Duodenal mucosa (tissue), 2 donors: ENCODE data around the gene RNF213.

Experiments used
- H3K27ac ChIP-seq: one replicate; pipeline ENCODE4 v1.7.0; 2013; ENCODE audit warnings: low read depth, low read length
- H3K27me3 ChIP-seq, 2 donors: one replicate each; pipeline ENCODE4 v1.7.0; 2013; ENCODE audit warnings: low read length in 2 of 2, control low read depth in 1 of 2; ENCODE audit not compliant: insufficient read depth in 2 of 2, control insufficient read depth in 1 of 2
- H3K36me3 ChIP-seq, 2 donors: one replicate each; pipeline ENCODE4 v1.7.0; 2013; ENCODE audit warnings: low read length in 2 of 2, control low read depth in 1 of 2; ENCODE audit not compliant: insufficient read depth in 2 of 2, control insufficient read depth in 1 of 2
- H3K4me1 ChIP-seq, 2 donors: one replicate each; pipeline ENCODE4 v1.7.0; 2013; ENCODE audit warnings: low read length in 2 of 2, control low read depth in 1 of 2; ENCODE audit not compliant: insufficient read depth in 2 of 2, control insufficient read depth in 1 of 2
- H3K4me3 ChIP-seq, 2 donors: one replicate each; pipeline ENCODE4 v1.7.0; 2013; ENCODE audit warnings: low read length in 2 of 2, low read depth in 1 of 2
- H3K9ac ChIP-seq, 2 donors: one replicate each; pipeline ENCODE4 v1.7.0; 2013; ENCODE audit warnings: low read length in 2 of 2, low read depth in 1 of 2
- H3K9me3 ChIP-seq, 2 donors: one replicate each; pipeline ENCODE4 v1.7.0; 2013; ENCODE audit warnings: low read length in 2 of 2, control low read depth in 1 of 2; ENCODE audit not compliant: control insufficient read depth in 1 of 2

Gene RNF213

GRCh38 chr17:80385046-80385445 is 124.4 kb downstream of the RNF213 start:
- Histone ChIP-seq H3K9ac (no peak overlapping the region), H3K27ac (no peak overlapping the region), H3K4me3 (no peak overlapping the region), H3K9me3 (no peaks in the 10 kb centered on the region), H3K36me3 (peaks cover 79 to 98% of the 10 kb centered on the region in 2 donors), H3K27me3 (no peaks in the 10 kb centered on the region), H3K4me1 (no peaks in the 10 kb centered on the region)

- H3K9me3 ChIP-seq: no peaks in the 10 kb centered on the region
Observed at GRCh38 chr17:80386341-80386740, 125.7 kb downstream of the RNF213 start.

GRCh38 chr17:80387071-80387470 is 126.4 kb downstream of the RNF213 start:
- Histone ChIP-seq H3K4me3 (no peak overlapping the region), H3K9me3 (no peaks in the 10 kb centered on the region), H3K27me3 (no peaks in the 10 kb centered on the region), H3K36me3 (peaks cover 60 to 94% of the 10 kb centered on the region in 2 donors), H3K4me1 (no peaks in the 10 kb centered on the region), H3K27ac (no peak overlapping the region), H3K9ac (no peak overlapping the region)

More at GRCh38 chr17:80386341-80386740, 125.7 kb downstream of the RNF213 start:
- Histone ChIP-seq H3K36me3 (peaks cover 66 to 95% of the 10 kb centered on the region in 2 donors), H3K27me3 (no peaks in the 10 kb centered on the region), H3K4me3 (no peak overlapping the region), H3K27ac (no peak overlapping the region), H3K9ac (no peak overlapping the region), H3K4me1 (no peaks in the 10 kb centered on the region)

- Histone ChIP-seq H3K27ac (no peak overlapping the region), H3K9ac (no peak overlapping the region), H3K4me1 (no peaks in the 10 kb centered on the region), H3K4me3 (no peak overlapping the region), H3K27me3 (no peaks in the 10 kb centered on the region), H3K9me3 (no peaks in the 10 kb centered on the region), H3K36me3 (peaks cover 52 to 91% of the 10 kb centered on the region in 2 donors)
Observed at GRCh38 chr17:80388175-80388574, 127.5 kb downstream of the RNF213 start.

GRCh38 chr17:80388601-80389000 is 127.9 kb downstream of the RNF213 start:
- no peak overlapping the region for H3K9ac ChIP-seq
- no peaks in the 10 kb centered on the region for H3K27me3 ChIP-seq
- peaks cover 49 to 91% of the 10 kb centered on the region in 2 donors for H3K36me3 ChIP-seq
- no peak overlapping the region for H3K27ac ChIP-seq
- no peaks in the 10 kb centered on the region for H3K9me3 ChIP-seq
- no peak overlapping the region for H3K4me3 ChIP-seq
- no peaks in the 10 kb centered on the region for H3K4me1 ChIP-seq

- Histone ChIP-seq H3K9me3 (no peaks in the 10 kb centered on the region), H3K27ac (no peak overlapping the region), H3K9ac (no peak overlapping the region), H3K4me3 (no peak overlapping the region), H3K36me3 (peaks cover 48 to 91% of the 10 kb centered on the region in 2 donors), H3K27me3 (no peaks in the 10 kb centered on the region), H3K4me1 (no peaks in the 10 kb centered on the region)
Observed at GRCh38 chr17:80389011-80389995, 128.7 kb downstream of the RNF213 start.

GRCh38 chr17:80393241-80393890 is 132.7 kb downstream of the RNF213 start:
- Histone ChIP-seq H3K9me3 (no peaks in the 10 kb centered on the region), H3K9ac (no peak overlapping the region), H3K27ac (no peak overlapping the region), H3K27me3 (no peaks in the 10 kb centered on the region), H3K4me3 (no peak overlapping the region), H3K4me1 (no peaks in the 10 kb centered on the region), H3K36me3 (peaks cover 30 to 70% of the 10 kb centered on the region in 2 donors)

GRCh38 chr17:80393961-80394360 is 133.3 kb downstream of the RNF213 start:
- no peak overlapping the region for H3K27ac ChIP-seq
- H3K9ac ChIP-seq: no peak overlapping the region

GRCh38 chr17:80394629-80395216 is 134.1 kb downstream of the RNF213 start:
- Histone ChIP-seq H3K27ac (no peak overlapping the region), H3K4me3 (no peak overlapping the region), H3K9me3 (no peaks in the 10 kb centered on the region), H3K36me3 (peaks cover 17 to 56% of the 10 kb centered on the region in 2 donors), H3K4me1 (no peaks in the 10 kb centered on the region), H3K27me3 (no peaks in the 10 kb centered on the region), H3K9ac (no peak overlapping the region)

More at GRCh38 chr17:80393961-80394360, 133.3 kb downstream of the RNF213 start:
- Histone ChIP-seq H3K4me1 (no peaks in the 10 kb centered on the region), H3K9me3 (no peaks in the 10 kb centered on the region), H3K27me3 (no peaks in the 10 kb centered on the region), H3K36me3 (peaks cover 24 to 64% of the 10 kb centered on the region in 2 donors), H3K4me3 (no peak overlapping the region)
